HG03565 (cell line): ENCODE results near the gene EIF1.

Source experiments
- ATAC-seq: cut with Tn5 transposase; IDR thresholded peaks from one replicate; pipeline ENCODE4 v1.9.1; 2021; ENCODE audit warnings: mild to moderate bottlenecking, moderate library complexity; ENCODE audit not compliant: unreplicated experiment

Gene EIF1

GRCh38 chr17:41734139-41734948, 45.7 kb downstream of the EIF1 start, which contains the start of gene HAP1:
Gene HAP1, minus strand, starts transcription at chr17:41734643. Its CDS starts 9 bp downstream, at chr17:41734634.
- no peak for ATAC-seq

- no peak for ATAC-seq
These were observed 46.2 kb downstream of the EIF1 start for GRCh38 chr17:41734949-41735313.

DNA sequence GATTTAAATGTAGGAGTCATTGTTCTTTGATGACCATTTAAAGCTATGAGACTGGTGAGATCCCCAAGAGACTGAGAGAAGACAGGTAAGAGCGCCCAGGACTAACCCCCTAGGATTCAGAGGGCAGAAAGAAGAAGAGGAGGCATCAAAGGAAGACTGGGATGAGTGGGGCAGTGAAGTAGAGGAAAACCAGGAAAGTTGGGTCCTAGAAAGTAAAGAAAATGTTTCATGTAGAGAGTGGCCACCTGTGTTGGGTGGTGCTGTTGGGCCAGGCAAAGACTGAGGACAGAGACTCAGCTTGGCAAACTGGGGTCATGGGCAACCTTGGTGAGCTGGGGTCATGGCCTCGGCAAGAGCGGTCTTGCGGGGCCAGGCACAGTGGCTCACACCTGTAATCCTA, 47.1 kb downstream of the EIF1 start:
- ATAC-seq: no peak

DNA sequence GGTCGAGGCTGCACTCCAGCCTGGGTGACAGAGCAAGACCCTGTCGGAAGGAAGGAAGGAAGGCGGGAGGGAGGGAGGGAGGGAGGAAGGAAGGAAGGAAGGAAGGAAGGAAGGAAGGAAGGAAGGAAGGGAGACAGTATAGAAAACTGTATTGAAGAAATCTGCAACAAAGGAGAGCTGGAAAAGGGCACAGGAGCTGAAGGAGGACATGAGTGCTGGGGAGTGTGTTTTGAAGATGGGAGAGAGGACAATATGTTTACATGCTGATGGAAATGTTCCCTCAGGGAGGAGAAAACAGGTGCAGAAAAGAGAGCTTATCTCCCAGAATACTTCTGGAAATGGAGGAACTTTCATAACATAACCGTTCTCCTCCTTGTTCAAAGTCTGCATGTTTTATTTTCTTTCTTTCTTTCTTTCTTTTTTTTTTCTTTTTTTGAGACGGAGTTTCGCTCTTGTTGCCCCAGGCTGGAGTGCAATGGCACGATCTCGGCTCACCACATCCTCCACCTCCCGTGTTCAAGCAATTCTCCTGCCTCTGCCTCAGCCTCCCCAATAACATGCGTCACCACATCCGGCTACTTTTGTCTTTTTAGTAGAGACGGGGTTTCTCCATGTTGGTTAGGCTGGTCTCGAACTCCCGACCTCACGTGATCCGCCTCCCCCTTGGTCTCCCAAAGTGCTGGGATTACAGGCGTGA, 48.4 kb downstream of the EIF1 start:
- no peak for ATAC-seq

- no peak for ATAC-seq
These were observed 49.0 kb downstream of the EIF1 start for GRCh38 chr17:41737680-41738023.

DNA sequence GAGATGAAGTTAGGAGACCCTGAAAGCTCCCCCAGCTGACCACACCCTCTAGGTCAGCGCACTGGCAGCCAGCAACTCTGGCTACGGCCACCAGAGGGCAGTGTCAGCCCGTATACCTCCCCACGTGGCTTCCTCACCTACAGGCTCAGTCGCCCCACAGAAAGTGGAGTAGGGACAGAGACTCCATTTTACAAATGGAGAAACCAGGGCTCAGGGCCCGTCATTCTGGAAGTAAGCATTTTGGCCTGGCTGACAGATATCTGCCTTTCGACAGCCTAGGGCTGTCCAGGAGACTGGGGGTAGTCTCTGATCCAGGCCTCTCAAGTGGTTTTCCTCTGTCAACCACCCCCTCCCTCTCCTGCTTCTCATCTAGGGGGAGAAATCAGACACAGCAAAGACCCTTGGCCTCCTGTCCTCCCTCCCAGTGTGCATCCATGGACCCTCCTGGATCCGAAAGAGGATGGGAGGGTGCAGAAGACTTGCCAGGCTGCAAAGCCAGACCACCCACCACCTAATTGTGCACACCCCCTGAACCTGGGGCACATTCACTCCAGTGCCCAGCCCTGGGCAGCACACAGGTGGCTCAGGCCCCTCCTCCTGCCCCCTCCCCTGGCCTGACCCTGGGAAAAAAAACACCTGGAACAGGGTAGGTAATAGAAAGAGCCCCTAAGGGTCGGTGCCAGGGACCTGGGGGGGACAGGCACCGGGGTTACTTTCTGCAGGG, 49.6 kb downstream of the EIF1 start:
- ATAC-seq: peak; percentile 46

- ATAC-seq: no peak
These were observed 50.1 kb downstream of the EIF1 start for GRCh38 chr17:41738801-41739112.

DNA sequence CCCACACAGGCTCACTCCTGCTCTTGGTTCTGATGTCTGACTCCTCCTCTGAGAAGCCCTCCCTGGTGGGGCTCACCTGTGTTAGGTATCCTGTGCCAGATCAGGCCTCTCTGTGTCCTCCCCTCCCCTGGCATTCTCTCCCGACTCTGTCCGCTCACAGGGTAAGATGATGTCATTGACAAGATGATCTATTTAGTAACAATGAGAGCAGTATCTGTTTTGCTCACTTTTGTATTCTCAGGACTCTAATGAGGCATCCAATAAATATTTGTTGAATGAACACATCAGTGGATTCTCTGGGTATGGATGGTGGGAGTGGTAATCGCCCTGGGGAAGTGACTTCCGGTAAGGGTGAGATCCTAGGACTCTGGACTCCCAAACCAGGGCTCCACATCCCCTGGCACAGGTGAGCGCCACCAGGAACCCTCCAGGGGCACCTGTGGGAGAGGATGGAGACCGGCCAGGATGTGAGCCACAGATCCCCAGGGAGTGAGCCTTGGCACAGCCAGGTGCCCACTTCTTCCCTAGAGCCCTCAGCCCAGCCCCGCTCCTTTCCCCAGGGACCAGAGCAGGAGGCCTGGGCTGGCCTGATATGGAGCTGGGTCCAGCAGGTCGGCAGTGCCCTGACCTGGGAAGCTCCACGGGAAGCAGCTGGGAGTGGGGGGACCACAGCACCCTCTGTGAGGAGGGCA, 51.1 kb downstream of the EIF1 start:
- ATAC-seq: no peak

DNA sequence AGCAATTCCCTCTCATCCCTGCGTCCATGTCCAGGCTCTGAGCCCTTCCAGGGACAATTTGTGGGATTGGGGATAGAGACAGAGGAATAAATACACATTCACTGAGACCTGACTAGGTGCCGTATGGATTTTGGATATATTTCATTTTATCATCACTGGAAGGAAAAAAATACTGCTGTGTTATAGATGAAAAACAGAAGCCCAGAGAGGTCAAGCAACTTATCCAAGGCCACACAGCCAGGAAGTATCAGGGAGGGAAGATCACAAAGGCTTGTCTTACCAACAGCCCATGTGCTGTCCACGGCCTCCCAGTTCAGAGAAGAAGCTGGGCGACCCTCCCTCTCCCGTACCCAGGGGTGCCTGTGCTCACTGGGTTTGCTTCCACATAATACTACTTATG, 51.8 kb downstream of the EIF1 start:
- ATAC-seq: no peak

- no peak for ATAC-seq
These were observed 53.0 kb downstream of the EIF1 start for GRCh38 chr17:41741709-41742108.
